Activated CD8-positive, alpha-beta memory T cell treated with anti-CD3 and anti-CD28 coated beads for 48 hours (primary cell): Measurements from ENCODE around the gene S100A9.
"Not testable (repeated sequence)": the region's sequence is repeated elsewhere in the genome, so short reads cannot be mapped to it uniquely, and the experiment has no call there.

Experiments
- DNase-seq, 3 experiments: peaks; one replicate each; pipeline ENCODE4 v3.0.0-alpha.2; 2020; ENCODE audit warnings: low read depth in 2 of 3, low spot score in 2 of 3

The S100A9 gene

GRCh38 chr1:153344718-153345025, 13.0 kb upstream of the S100A9 start:
- DNase-seq = no peak

DNA sequence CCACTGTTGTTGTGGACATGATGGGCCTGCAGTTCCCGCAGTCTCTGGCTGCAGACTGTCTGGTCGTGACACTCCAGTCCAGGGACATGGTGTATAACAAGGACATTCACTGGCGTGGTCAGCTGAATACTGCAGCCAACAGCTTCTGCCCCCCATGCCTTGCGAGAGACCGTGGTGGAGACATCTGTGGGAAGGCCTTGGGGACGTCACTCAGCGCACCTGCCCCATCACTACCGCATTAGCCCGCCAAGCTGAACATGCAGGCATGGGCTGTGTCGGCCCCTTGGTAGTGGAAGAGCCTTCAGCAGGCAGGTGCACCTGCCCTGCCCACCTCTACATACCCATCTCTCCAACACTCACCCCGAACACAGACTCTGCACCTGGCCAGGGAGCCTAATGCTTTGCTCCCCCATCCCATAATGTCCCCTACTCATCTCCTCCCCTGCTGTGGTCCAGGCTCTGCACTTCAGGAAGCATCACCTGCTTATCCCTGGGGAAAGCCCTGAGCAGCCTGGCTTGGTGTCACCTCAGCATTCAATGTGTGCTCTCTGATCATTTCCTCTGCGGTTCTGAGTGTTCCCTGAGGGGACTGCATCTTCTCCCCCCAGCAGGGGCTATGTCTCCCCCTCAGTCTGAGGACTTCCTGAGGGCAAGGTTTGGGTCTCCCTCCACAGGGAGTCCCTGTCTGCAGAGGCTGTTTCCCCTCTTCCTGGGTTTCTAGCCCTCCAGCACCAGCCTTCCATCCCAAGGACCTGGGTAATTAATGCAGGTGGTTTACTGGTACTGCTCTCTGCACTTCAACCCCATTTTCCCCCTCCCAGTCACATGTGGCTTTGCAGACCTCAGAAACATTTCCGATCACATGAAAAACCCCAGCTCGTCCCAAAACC, 12.2 kb upstream of the S100A9 start:
- no peak for DNase-seq

- DNase-seq = no peak
Observed at GRCh38 chr1:153346077-153346723, 11.5 kb upstream of the S100A9 start.

GRCh38 chr1:153347049-153347448, 10.6 kb upstream of the S100A9 start:
- DNase-seq = not testable (repeated sequence)

DNA sequence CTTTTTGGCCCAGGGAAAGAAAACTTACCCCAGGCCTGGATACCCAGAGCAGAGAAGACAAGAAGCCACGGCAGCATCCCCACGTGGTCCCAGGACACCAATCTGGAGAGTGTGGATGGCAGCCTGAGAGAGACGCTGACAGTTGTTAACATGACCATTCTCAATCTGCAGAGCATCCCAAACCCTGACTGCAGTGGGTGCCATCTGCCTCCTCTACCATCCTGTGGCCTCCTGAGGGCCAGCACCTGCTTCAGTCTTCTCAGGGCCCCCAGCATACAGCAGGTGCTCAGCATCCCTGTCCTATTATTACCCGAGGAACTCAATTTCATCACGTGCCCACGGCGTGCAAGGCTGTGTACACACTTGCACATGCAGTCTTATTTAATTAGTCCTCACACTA, 9.8 kb upstream of the S100A9 start:
- no peak for DNase-seq

DNA sequence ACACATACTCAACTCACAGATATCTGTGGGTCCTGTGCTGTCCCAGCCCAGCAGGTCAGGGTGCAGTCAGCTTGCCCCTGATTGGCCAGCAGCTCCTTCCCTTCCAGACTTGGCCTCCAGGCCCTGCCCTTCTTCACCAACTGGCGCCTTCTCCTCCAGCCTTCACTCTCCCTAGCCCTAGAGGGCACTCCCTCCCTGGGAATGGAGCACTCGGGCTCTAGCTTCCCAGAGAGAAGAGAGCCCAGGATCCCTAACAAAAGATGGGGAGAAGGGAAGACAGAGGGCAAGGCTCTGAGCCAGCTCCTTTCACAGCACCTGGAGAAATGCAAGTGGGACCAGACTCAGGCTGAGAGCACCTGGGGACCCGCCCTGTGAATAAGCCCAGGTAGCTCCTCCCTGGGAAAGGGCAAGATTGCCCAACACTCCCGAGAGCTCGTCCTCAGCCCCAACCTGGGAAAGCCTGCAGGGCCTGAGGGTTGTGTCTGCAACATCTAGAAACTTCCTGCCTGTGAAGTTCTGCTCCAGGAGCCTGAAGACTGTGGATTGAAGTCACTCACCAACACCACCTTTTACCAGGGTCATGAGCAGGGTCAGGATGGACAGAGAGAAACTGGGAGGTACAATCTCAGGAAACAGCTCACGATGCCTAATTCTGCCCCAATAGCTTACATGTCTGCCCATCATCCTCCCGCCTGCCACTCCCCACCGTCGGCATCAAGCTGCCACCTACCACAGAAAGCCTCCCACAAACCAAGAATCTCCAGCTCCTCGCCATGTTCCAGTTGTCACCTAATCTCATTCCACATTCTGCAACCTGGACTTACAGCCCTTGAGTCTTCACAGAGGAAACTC, 8.9 kb upstream of the S100A9 start, which contains the start of gene PGLYRP4:
PGLYRP4 (minus strand) TSS at position 331 of the 852 bp plus-strand sequence. CDS start 909 bp downstream, outside the sequence.
- DNase-seq = no peak

GRCh38 chr1:153349363-153350320, 8.0 kb upstream of the S100A9 start:
- DNase-seq = no peak

DNA sequence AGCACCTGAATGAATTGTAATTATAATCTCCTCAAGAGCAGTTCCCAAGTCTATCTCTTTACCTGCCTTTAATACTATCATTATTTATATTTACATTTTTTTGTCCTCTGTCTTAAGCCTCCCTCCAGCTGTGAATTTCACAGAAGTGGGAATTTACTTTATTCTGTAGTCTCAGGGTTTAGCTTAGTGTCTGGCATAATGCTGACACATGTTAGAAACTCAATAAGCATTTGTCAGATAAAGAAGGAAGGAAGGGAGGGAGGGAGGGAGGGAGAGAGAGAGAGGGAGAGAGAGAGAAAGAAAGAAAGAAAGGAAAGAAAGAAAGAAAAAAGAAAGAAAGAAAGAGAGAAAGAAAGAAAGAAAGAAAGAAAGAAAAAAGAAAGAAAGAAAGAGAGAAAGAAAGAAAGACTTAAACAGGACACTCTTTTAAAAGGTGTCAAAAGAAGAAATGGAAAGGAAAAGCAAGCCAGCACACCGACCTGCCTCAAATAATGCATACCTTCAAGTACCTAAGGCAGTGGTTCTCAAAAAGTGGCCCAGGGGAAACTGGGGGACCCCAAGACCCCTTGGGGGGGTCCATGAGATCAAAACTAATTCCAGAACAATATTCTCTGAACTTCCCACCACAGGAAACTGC, 7.2 kb upstream of the S100A9 start:
- DNase-seq = no peak

DNA sequence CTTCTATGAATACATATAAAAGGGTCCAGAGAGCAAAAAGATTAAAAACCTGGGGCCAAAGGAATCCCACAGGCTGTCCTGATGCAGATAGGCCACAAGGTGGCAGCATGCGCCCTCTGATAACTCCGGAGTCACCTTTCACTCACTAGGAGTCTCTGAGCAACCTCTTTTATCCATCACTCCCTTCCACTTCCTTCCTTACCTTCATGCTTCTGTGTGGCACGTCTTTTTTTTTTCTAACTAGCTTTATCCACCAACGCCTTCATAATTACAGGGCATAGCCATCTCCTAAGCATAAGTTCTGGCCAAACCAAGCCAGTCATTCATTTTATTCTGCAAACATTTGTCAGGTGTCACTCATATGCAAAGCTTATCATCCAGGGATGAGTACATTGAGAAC, 5.1 kb upstream of the S100A9 start:
- peak in 2 of 3 experiments; percentile 17 to 32 for DNase-seq

GRCh38 chr1:153353226-153353947, 4.3 kb upstream of the S100A9 start:
- no peak for DNase-seq

DNA sequence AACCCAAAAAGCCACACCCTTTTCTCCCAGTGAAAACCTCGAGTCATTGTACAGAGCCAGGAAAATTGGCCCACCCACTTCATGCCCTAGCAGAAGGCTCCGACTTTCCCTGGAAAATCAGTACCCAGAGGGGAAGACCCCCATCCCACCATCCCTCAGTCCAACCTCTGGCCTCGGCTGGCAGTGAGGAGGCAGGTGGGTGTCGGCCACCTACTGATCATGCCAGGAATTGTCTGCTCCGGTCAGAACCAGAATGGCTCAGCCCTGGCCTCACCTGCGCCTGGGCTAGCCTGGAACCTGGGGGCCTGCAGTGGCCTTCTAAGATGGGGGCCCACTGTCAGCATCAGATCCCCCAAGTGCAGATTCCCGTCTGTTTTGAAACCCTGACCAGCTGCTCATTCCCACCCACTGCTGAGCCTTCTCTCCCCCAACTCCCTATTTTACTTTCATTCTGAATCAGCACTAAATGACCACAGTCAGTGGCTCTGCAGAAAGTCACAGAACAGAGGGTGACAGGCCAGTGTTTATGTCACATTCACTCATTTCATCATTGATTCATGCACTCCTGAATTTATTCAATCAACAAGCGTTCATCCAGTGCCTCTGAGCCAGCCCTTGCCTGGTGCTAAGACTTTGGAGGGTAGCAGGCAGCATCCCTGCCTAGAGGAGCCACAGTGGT, 3.0 kb upstream of the S100A9 start:
- no peak for DNase-seq

- DNase-seq = peak in 1 of 3 experiments; percentile 27
Observed at GRCh38 chr1:153355445-153356071, 2.1 kb upstream of the S100A9 start.

DNA sequence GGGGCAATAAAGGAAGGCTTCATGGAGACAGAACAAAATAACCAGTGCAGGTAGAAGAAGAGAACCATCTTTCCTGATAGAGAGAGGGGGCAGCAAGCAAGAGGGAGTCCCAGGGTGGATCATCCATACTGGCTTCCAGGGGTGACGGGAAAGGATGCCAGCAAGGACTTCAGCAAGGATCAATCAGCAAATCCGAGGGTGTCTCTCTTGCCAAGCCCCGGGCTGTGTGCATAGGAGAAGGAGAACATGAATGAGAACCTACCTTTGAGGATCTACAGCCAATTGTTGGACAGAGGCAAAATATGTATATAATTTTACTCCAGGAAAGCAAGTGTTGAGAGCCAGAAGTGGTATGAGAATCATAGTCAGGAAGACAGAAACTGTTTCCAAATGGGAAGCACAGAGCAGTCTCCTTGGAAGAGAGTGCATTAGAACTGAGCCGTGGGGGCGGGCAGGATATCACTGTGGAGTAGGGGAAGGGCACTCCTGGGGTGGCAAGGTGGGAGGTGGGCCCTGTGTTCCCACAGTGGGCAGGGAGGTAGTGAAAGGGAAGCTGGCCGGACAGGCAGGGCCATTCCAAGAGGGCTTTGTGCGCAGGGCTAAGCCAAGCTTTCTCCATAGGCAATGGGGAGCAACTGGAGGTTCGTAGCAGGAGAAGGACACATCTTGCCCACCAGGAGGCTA, 1.1 kb upstream of the S100A9 start:
- DNase-seq = no peak

- no peak for DNase-seq
Observed at GRCh38 chr1:153357076-153357852, 390 bp upstream of the S100A9 start.

DNA sequence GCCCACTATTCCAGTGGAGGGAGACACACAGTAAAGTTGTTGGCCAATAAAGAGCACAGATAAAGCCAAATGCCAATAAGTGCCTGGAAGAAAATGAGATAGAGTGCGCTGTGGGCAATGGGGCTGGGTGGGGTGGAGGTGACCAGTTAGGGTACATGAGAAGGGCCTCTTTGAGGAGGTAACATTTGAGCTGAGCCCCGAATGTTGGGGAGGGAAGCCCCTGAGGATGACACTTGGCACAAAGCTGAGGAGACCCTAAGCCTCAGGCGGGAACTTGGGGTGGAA, 979 bp downstream of the S100A9 start:
- DNase-seq = no peak

GRCh38 chr1:153359241-153359640, 1.6 kb downstream of the S100A9 start:
- no peak for DNase-seq

GRCh38 chr1:153360190-153360589, 2.5 kb downstream of the S100A9 start:
- no peak for DNase-seq
